ENCODE data around the gene KCNQ5. TPM values are rescaled to one million over a fixed set of nuclear protein-coding genes. Genes with fewer than 3 reads are reported as not detected.

Gene KCNQ5
- total and polyA plus RNA-seq, 2 of the 8 experiments (the other 6 are each of a cell fraction or from before 2014, with no cell fraction given), result 0.83 to 1.2 TPM

DNA sequence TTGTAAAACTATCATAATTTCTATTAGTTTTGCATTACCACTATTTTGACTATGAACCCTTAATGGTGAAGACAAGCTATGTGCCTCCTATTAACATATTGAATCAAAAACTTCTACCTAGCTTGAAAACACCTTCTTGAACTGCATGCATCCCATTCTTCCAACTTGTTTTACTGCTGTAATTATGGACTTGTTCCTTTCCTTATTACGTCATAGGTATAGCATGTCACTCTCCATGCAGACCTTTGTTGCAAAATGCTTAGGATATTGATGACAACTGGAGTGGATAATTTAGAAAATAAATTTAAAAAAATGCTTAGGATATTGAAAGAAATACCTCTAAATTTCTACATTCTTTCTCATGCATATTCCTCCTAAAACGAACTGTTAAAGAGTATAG lies 219.3 kb downstream of the KCNQ5 start (continued):
- TF ChIP-seq BCL11A (IDR thresholded peaks at IDR 0.05; ENCODE audit: low read depth in 2 of 2, low read length in 2 of 2), result no peak
- no peak for TF ChIP-seq RFX5 (IDR thresholded peaks at IDR 0.05; ENCODE audit: borderline replicate concordance, low read depth, low read length)
- TF ChIP-seq JUN (IDR thresholded peaks at IDR 0.05; ENCODE audit: low read depth, low read length), result no peak
- TF ChIP-seq KDM4A (IDR thresholded peaks at IDR 0.05; ENCODE audit: low read depth, low read length, severe bottlenecking), result no peak
- TF ChIP-seq E2F6 (IDR thresholded peaks at IDR 0.05), result no peak
- no peak for TF ChIP-seq GTF2F1 (IDR thresholded peaks at IDR 0.05; ENCODE audit: borderline replicate concordance, low read depth, low read length)

All from H1 (cell line).